NCI-H128 (cell line): Measurements from ENCODE around the gene ALDH1L2.
"Not testable (repeated sequence)": the region's sequence is repeated elsewhere in the genome, so short reads cannot be mapped to it uniquely, and the experiment has no call there.

Experiments
- DNase-seq: peaks from one replicate; lab custom pipeline; 2025; ENCODE audit not compliant: unreplicated experiment; lab: John Stamatoyannopoulos, UW

ALDH1L2 gene

DNA sequence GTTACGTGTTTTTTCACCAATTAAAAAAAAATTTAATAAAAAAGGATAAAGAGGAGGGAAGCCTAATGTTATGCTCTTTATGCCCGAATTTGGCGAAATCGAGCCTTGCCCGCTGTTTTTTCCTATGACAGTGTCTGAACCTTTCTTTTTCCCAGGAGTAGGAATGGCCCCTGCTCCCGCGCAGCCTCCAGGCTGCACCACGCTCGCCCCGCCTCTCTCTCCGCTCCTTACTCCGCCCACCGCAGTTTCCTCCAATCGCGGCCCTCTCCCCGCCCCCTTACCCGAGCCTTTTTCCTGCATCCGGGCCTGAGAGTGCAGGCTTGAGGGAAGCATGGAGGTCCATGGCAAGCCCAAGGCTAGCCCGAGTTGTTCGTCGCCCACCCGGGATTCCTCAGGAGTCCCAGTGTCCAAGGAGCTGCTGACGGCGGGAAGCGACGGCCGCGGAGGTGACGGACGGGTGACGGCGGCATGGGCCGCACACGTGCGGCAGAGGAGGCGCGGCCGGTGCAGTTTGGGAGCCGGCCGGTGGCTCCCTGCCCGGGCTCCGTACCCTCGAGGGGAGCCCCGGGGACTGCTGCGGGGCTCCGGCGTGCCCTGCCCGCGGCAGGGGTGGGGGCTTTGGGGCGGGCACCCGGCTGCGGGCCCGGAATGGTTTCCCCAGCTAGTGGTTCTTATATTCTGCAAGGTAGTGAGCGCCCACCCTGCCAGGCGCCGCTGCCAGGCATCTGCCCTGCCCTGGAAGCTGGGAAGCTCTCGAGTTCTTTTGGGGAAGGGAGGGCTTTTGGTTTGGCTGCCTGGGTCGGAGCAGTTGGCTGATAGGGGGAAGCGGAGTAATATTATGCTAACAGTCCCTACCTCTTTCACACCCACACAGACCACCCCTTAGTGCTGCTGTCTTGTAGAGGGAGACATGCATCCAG is 98.0 kb downstream of the ALDH1L2 start, which contains the start of gene NOPCHAP1:
Gene NOPCHAP1 (plus strand): TSS at position 295 of the 920 bp plus-strand sequence. CDS start 37 bp downstream, at position 332.
- peak; percentile 83 for DNase-seq

DNA sequence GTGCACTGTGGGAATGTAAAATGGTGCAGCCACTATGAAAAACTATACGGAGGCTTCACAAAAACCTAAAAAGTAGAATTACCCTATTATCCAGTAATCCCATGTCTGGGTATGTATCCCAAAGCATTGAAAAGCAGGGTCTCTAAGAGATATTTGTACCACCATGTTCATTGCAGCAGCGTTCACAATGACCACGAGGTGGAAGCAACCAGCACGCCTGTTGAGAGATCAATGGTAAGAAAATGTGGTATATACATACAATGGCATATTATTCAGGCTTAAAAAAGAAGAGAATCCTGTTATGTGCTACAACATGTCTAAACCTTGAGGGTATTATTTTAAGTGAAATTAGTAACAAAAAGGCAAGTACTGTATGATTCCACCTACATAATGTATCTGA is 99.1 kb downstream of the ALDH1L2 start:
- no peak for DNase-seq

DNA sequence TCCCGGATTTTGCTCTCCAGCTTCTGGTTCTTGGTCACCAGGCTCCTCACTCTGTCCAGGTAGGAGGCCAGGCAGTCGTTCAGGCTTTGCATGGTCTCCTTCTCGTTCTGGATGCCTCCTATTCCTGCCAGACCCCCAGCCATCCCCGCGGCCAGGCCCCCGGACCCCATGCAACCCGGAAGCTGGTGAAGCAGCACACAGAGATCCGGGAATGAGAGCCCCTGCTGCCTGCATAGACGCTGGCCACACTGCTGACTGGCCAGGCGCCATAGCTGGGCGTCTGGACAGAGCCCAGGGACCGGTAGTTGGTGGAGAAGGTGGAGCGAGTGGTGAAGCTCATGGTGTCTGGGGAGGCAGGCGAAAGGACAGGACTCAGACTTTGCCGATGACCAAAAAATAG is 106.6 kb downstream of the ALDH1L2 start:
- DNase-seq, result not testable (repeated sequence)

DNA sequence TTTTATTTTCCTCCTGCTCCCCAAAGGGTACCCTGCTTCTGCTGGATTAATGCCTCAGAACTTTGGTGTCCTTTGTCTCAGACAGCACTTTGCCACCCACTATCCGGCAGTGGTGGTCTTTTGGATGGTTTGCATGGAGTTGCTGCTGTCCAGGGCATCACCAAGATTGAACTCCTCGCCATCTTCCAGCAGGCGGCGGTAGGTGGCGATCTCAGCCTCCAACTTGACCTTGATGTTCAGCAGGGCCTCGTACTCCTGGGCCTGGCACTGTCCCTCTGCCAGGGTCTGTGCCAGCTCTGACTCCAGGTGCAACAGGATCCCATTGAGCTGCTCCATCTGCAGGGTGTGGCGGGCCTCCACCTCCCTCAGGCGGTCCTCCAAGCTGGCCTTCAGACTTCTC is 107.6 kb downstream of the ALDH1L2 start:
- DNase-seq, result no peak

DNA sequence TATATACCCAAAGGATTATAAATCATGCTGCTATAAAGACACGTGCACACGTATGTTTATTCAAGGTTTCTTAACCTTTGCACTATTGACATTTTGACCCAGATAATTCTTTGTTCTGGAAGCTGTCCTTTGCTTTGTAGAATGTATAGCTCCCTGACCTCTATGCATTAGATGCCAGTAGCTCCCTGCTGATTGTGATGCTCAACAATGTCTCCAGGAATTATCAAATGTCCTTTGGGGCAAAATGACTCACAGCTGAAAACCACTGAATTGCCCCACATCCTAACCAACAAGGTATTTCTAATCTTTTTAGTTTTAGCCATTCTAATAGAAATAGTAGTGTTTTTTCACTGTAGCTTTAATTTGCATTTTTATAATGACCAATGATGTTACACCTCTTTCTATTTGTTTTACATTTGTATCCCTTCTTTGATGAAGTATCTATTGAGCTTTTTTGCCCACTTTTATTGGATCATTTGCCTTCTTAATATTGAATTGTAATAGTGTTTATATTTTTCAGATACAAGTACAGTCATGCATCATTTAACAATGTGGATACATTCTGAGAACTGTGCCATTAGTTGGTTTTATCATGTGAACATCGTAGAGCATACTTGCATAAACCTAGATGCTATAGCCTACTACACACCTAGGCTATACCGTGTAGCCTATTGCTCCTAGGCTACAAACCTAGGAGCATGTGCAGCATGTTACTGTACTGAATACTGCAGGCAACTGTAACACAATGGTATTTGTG is 108.5 kb downstream of the ALDH1L2 start:
- DNase-seq, result no peak

DNA sequence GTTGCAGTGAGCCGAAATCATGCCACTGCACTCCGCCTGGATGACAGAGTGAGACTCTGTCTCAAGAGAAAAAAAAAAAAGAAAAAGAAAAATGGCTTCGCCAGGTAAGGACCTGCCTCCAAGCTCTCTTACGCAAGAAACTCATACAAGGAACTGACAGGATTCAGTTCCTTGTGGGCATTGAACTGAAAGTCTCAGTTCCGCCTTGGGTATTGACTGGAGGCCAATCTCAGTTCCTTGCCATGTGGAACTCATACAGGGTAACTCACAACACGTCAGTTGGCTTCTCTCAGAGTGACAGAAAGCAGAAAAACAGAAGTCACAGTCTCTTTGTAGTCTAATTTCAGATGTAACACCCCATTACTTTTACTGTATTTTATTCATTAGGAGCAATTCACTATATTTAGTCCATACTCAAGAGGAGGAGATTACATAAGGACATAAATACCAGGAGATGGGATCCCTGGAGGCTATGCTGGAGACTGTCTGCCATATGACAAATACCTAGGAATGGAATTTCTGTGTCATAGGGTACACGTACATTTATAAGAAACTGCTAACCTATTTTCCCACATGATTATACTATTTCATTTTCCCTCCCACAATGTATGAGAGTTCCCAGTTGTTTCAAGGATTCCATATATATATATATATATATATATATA is 109.5 kb downstream of the ALDH1L2 start:
- DNase-seq, result no peak

DNA sequence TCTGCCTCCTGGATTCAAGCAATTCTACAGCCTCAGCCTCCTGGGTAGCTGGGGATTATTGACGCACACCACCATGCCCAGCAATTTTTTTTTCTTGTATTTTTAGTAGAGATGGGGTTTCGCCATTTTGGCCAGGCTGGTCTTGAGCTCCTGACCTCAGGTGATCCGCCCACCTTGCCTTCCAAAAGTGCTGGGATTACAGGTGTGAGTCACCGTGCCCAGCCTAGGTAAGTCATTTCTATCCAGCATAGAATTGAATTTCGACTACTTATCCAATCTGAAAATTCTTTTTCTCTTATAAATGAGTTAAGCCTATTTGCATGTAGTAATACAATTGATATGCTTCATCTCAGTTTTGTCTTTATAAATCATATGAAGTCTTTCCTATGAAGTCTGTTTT is 111.0 kb downstream of the ALDH1L2 start:
- DNase-seq, result no peak

DNA sequence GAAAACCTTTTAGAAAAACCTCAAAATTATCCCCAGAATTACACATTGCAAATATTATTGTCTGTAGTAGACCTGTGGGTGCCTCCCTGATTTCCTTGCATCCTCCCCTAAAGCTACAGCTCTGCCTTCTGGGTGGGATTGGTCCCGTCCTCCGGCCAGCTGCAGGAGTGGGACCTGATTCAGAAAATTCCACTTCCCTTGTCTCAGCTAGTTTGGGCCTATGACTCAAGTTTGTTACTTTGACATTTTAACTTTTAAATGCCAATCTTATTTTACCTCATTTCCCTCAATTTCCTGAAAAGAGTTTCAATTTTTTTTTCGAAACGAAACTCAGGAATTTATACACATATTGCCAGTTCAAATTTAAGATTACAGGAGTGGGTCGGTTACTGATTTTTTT is 113.0 kb downstream of the ALDH1L2 start:
- no peak for DNase-seq
